CD4-positive, alpha-beta T cell treated with Interleukin-10 for 1 hour (primary cell): ENCODE measurements around the gene SLC37A1.

Source experiments
- DNase-seq: peaks from one replicate; pipeline ENCODE4 v3.0.0-alpha.2; 2020

The SLC37A1 gene

GRCh38 chr21:42508371-42508770 is 5.3 kb upstream of the SLC37A1 start:
- no peak for DNase-seq

- no peak for DNase-seq
Measured at GRCh38 chr21:42509244-42509643, 4.4 kb upstream of the SLC37A1 start.

GRCh38 chr21:42512346-42513034 is 1.2 kb upstream of the SLC37A1 start:
- no peak for DNase-seq

GRCh38 chr21:42513985-42514882 is 582 bp downstream of the SLC37A1 start:
- DNase-seq = peak; percentile 65

GRCh38 chr21:42514883-42515228 is 1.2 kb downstream of the SLC37A1 start:
- DNase-seq = no peak

- no peak for DNase-seq
Measured at GRCh38 chr21:42515708-42516502, 2.3 kb downstream of the SLC37A1 start.

GRCh38 chr21:42518215-42518614 is 4.6 kb downstream of the SLC37A1 start:
- no peak for DNase-seq

GRCh38 chr21:42518626-42519025 is 5.0 kb downstream of the SLC37A1 start:
- DNase-seq = no peak

- no peak for DNase-seq
Measured at GRCh38 chr21:42520628-42521253, 7.1 kb downstream of the SLC37A1 start.

- no peak for DNase-seq
Measured at GRCh38 chr21:42521384-42521783, 7.7 kb downstream of the SLC37A1 start.

- DNase-seq = no peak
Measured at GRCh38 chr21:42521805-42522204, 8.2 kb downstream of the SLC37A1 start.

GRCh38 chr21:42522271-42522670 is 8.6 kb downstream of the SLC37A1 start:
- no peak for DNase-seq

GRCh38 chr21:42522771-42523170 is 9.1 kb downstream of the SLC37A1 start:
- DNase-seq = no peak

GRCh38 chr21:42523211-42523610 is 9.6 kb downstream of the SLC37A1 start:
- DNase-seq = no peak

GRCh38 chr21:42523941-42524340 is 10.3 kb downstream of the SLC37A1 start:
- no peak for DNase-seq

GRCh38 chr21:42524341-42525028 is 10.8 kb downstream of the SLC37A1 start:
- peak; percentile 69 for DNase-seq

- no peak for DNase-seq
Measured at GRCh38 chr21:42525029-42525581, 11.5 kb downstream of the SLC37A1 start.

GRCh38 chr21:42525676-42526378 is 12.2 kb downstream of the SLC37A1 start:
- no peak for DNase-seq

GRCh38 chr21:42526379-42526727 is 12.7 kb downstream of the SLC37A1 start:
- no peak for DNase-seq

- no peak for DNase-seq
Measured at GRCh38 chr21:42527127-42527488, 13.5 kb downstream of the SLC37A1 start.

- peak; percentile 83 for DNase-seq
Measured at GRCh38 chr21:42527489-42528158, 14.0 kb downstream of the SLC37A1 start.
